IMR-90 (cell line): ENCODE results near the gene ERP27. TPM values are rescaled to one million over a fixed set of nuclear protein-coding genes. Genes with fewer than 3 reads are reported as not detected.

ENCODE experiments used
- ATAC-seq: fragments of 200-7000 bp; cut with Tn5 transposase; 2 replicates; pipeline ENCODE4 v1.9.1; 2020; ENCODE audit warnings: low read depth, mild to moderate bottlenecking, moderate library complexity
- BruUV-seq: library from RNA; stranded (reverse); fragments of 400-500 nt; replicated peaks from 2 replicates; lab custom pipeline; 2021; lab: Mats Ljungman, UMichigan
- CTCF ChIA-PET: fragments of 300-600 bp; formaldehyde crosslinking; extraction: SDS; loops from one replicate; lab custom pipeline; 2021; ENCODE audit warnings: antibody characterized with exemption; lab: Yijun Ruan, JAX
- POLR2A ChIA-PET: fragments of 300-600 bp; sonication (Branson Sonifier 250); formaldehyde crosslinking; loops from one replicate; lab custom pipeline; 2022; ENCODE audit warnings: antibody characterized with exemption; ENCODE audit not compliant: unreplicated experiment; lab: Charles Lee
- DNase-seq: peaks from one replicate; pipeline ENCODE4 v3.0.0; 2013
- H2AFZ ChIP-seq: replicated peaks from 2 replicates; pipeline ENCODE3; 2013; ENCODE audit warnings: low read length, mild to moderate bottlenecking; ENCODE audit not compliant: poor library complexity
- H2AK5ac ChIP-seq: 2 replicates; pipeline ENCODE4 v1.6.1; 2013; ENCODE audit warnings: low read depth, low read length, inconsistent platforms
- H2AK9ac ChIP-seq: replicated peaks from 2 replicates; pipeline ENCODE3; 2013; ENCODE audit warnings: mild to moderate bottlenecking, low read depth, low read length, moderate library complexity; ENCODE audit not compliant: poor library complexity
- H2BK120ac ChIP-seq: 2 replicates; pipeline ENCODE4 v1.6.1; 2013; ENCODE audit warnings: low read depth, low read length, inconsistent platforms
- H2BK15ac ChIP-seq: 3 replicates; pipeline ENCODE4 v1.6.1; 2013; ENCODE audit warnings: low read depth, low read length, inconsistent platforms
- H2BK20ac ChIP-seq: 2 replicates; pipeline ENCODE4 v1.6.1; 2013; ENCODE audit warnings: low read depth, mild to moderate bottlenecking, inconsistent platforms, low read length, moderate library complexity
- H2BK5ac ChIP-seq: 2 replicates; pipeline ENCODE4 v1.6.1; 2013; ENCODE audit warnings: mild to moderate bottlenecking, low read depth, low read length, inconsistent platforms; ENCODE audit not compliant: poor library complexity, severe bottlenecking
- H3K14ac ChIP-seq: replicated peaks from 2 replicates; pipeline ENCODE4 v1.6.1; 2013; ENCODE audit warnings: low read depth, low read length, inconsistent platforms
- H3K18ac ChIP-seq: 2 replicates; pipeline ENCODE4 v1.6.1; 2013; ENCODE audit warnings: low read depth, low read length, control low read depth
- H3K23ac ChIP-seq: 2 replicates; pipeline ENCODE4 v1.6.1; 2013; ENCODE audit warnings: low read depth, low read length, inconsistent platforms
- H3K27ac ChIP-seq: 2 replicates; pipeline ENCODE4 v1.5.1; 2013; ENCODE audit warnings: mild to moderate bottlenecking, control low read depth, low read length; ENCODE audit not compliant: insufficient read depth
- H3K27me3 ChIP-seq: 2 replicates; pipeline ENCODE4 v1.6.1; 2013; ENCODE audit warnings: low read length; ENCODE audit not compliant: control insufficient read depth, insufficient read depth
- H3K36me3 ChIP-seq: 2 replicates; pipeline ENCODE4 v1.6.1; 2013; ENCODE audit warnings: low read length, mixed read lengths; ENCODE audit not compliant: control insufficient read depth, insufficient read depth
- H3K4ac ChIP-seq: 2 replicates; pipeline ENCODE4 v1.6.1; 2013; ENCODE audit warnings: low read depth, low read length, inconsistent platforms
- H3K4me1 ChIP-seq: 2 replicates; pipeline ENCODE4 v1.6.1; 2013; ENCODE audit warnings: low read length, mixed read lengths; ENCODE audit not compliant: control insufficient read depth, insufficient read depth
- H3K4me2 ChIP-seq: 2 replicates; pipeline ENCODE4 v1.6.1; 2013; ENCODE audit warnings: low read depth, mild to moderate bottlenecking, control low read depth, low read length, moderate library complexity
- H3K4me3 ChIP-seq: 2 replicates; pipeline ENCODE4 v1.5.1; 2013; ENCODE audit warnings: low read depth, mild to moderate bottlenecking, control low read depth, low read length, moderate library complexity; ENCODE audit not compliant: insufficient read depth
- H3K56ac ChIP-seq: 2 replicates; pipeline ENCODE4 v1.6.1; 2013; ENCODE audit warnings: low read length, inconsistent platforms; ENCODE audit not compliant: insufficient read depth; ENCODE audit errors: extremely low read depth
- H3K79me1 ChIP-seq, 2 experiments: 2 replicates each; pipeline ENCODE4 v1.6.1; 2013; ENCODE audit warnings: low read length in 2 of 2, inconsistent platforms in 1 of 2, low read depth in 1 of 2
- H3K9ac ChIP-seq: 2 replicates; pipeline ENCODE4 v1.6.1; 2013; ENCODE audit warnings: low read depth, low read length, control low read depth
- H3K9me1 ChIP-seq: 2 replicates; pipeline ENCODE4 v1.6.1; 2013; ENCODE audit warnings: low read length, inconsistent platforms; ENCODE audit not compliant: insufficient read depth
- H3K9me3 ChIP-seq: 2 replicates; pipeline ENCODE4 v1.6.1; 2013; ENCODE audit warnings: low read length; ENCODE audit not compliant: control insufficient read depth, insufficient read depth
- H4K20me1 ChIP-seq: 2 replicates; pipeline ENCODE4 v1.6.1; 2013; ENCODE audit warnings: low read length, inconsistent platforms; ENCODE audit not compliant: insufficient read depth
- H4K5ac ChIP-seq: 2 replicates; pipeline ENCODE4 v1.6.1; 2013; ENCODE audit warnings: mild to moderate bottlenecking, low read depth, low read length, control low read depth
- H4K8ac ChIP-seq, 2 experiments: 2 replicates each; pipeline ENCODE4 v1.6.1; 2013; ENCODE audit warnings: low read depth in 2 of 2, low read length in 2 of 2, control low read depth in 1 of 2, inconsistent platforms in 1 of 2
- H4K91ac ChIP-seq: 2 replicates; pipeline ENCODE4 v1.6.1; 2013; ENCODE audit warnings: low read depth, low read length, inconsistent platforms; ENCODE audit not compliant: insufficient read depth
- BHLHE40 ChIP-seq: fragments of 150-350 bp; IDR thresholded peaks from 2 replicates; pipeline ENCODE4 v1.6.1; 2016; ENCODE audit warnings: mild to moderate bottlenecking, low read depth, low read length
- FOS ChIP-seq: fragments of 150-350 bp; IDR thresholded peaks from 2 replicates; pipeline ENCODE4 v1.6.1; 2016; ENCODE audit warnings: low read depth, low read length
- MAZ ChIP-seq: IDR thresholded peaks from 2 replicates; pipeline ENCODE4 v1.6.1; 2012; ENCODE audit warnings: low read depth, mild to moderate bottlenecking, low read length, improper control_type of control experiment, moderate library complexity, borderline replicate concordance
- MXI1 ChIP-seq: IDR thresholded peaks from 2 replicates; pipeline ENCODE4 v1.6.1; 2012; ENCODE audit warnings: low read depth, mild to moderate bottlenecking, low read length, moderate library complexity, borderline replicate concordance
- NFE2L2 ChIP-seq: fragments of 150-350 bp; IDR thresholded peaks from 2 replicates; pipeline ENCODE4 v1.6.1; 2016; ENCODE audit warnings: low read depth, mild to moderate bottlenecking, low read length
- POLR2A ChIP-seq: IDR thresholded peaks from 2 replicates; pipeline ENCODE4 v1.6.1; 2012; ENCODE audit warnings: mild to moderate bottlenecking, low read depth, low read length
- RAD21 ChIP-seq: IDR thresholded peaks from 2 replicates; pipeline ENCODE4 v1.6.1; 2012; ENCODE audit warnings: low read length, improper control_type of control experiment
- RCOR1 ChIP-seq: IDR thresholded peaks from 2 replicates; pipeline ENCODE4 v1.6.1; 2012; ENCODE audit warnings: mild to moderate bottlenecking, low read length, improper control_type of control experiment; ENCODE audit not compliant: insufficient replicate concordance
- SMC3 ChIP-seq: fragments of 150-350 bp; IDR thresholded peaks from 2 replicates; pipeline ENCODE4 v1.6.1; 2016; ENCODE audit warnings: low read depth, mild to moderate bottlenecking, antibody characterized with exemption, low read length, moderate library complexity
- WGBS, 2 experiments: methylation state at CpG; one replicate each; pipeline versions ENCODE4 v1.1.5 to v1.1.7; 2013; ENCODE audit warnings: missing lambda C conversion rate in 2 of 2; ENCODE audit not compliant: insufficient read length in 1 of 2; ENCODE audit errors: extremely low coverage in 2 of 2; 5-methylcytosine and 5-hydroxymethylcytosine counted together
- dilution Hi-C: fragments of 300-500 bp; cut with HindIII; formaldehyde crosslinking; loops from one replicate; pipeline ENCODE4 v1.14.3; 2018; ENCODE audit warnings: low sequenced_read_pairs; ENCODE audit not compliant: unreplicated experiment
- in situ Hi-C: fragments of 300-500 bp; cut with MboI; formaldehyde crosslinking; loops from 3 replicates; pipeline ENCODE4 v1.14.3; 2019; ENCODE audit warnings: low sequenced_read_pairs, inconsistent platforms, mixed read lengths
- intact Hi-C: fragments of 100-400 bp; cut with micrococcal nuclease; formaldehyde crosslinking; loops from 2 replicates; pipeline ENCODE4 v1.10.0; 2022
- polyA plus RNA-seq, 3 experiments: library from polyadenylated mRNA; depleted of rRNA; stranded (reverse); fragments of >200 nt; gene quantifications; 2 replicates each; pipeline ENCODE4 v1.2.3, GENCODE V29; 2012; ENCODE audit warnings: low replicate concordance in 1 of 3
- total RNA-seq: library from RNA; depleted of rRNA; stranded (reverse); fragments of >200 nt; gene quantifications from 2 replicates; pipeline ENCODE4 v1.2.3, GENCODE V29; 2012
- TF ChIP-seq, protein P1 (sequence below): fragments of 150-350 bp; IDR thresholded peaks from 2 replicates; pipeline ENCODE4 v1.6.1; 2017; ENCODE audit warnings: mild to moderate bottlenecking, antibody characterized with exemption, low read length, low read depth
- TF ChIP-seq, protein P2 (sequence below): conservative IDR thresholded peaks from 2 replicates; pipeline ENCODE4 v1.5.1; 2012; ENCODE audit warnings: mild to moderate bottlenecking, low read depth, low read length, improper control_type of control experiment
- TF ChIP-seq, protein P3 (sequence below): fragments of 150-350 bp; IDR thresholded peaks from 2 replicates; pipeline ENCODE4 v1.6.1; 2016; ENCODE audit warnings: low read depth, mild to moderate bottlenecking, low read length, moderate library complexity, borderline replicate concordance

Gene ERP27
- total and polyA plus RNA-seq, 2 of the 4 experiments (the other 2 are of a cell fraction), result not detected

DNA sequence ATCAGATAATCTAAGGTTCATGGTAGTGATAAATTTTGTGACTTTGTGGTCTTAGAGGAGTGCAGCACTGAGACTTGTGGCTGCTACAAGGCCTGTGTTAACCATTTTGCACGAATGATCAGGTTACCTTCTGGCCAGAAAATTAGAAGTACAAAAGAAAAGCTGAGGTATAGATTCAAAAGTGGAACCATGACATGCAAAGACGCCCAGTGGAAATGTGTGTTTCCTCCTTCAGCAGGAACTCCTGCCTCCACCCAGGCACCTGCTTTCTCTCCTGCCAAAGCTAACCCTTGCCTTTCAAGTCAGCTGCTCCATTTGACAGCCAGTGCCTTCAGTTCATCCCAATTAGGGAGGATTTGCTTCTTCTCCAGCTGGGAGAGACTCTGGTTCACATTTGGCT, 44.7 kb upstream of the ERP27 start:
- CTCF ChIA-PET, result no interaction called here
- H3K18ac ChIP-seq, result no peak overlapping the region; the same call in 1 of the 2 replicates
- no peaks in the 10 kb centered on the region for H3K36me3 ChIP-seq
- peak overlapping the region; percentile 60 for H2BK5ac ChIP-seq
- H2AFZ ChIP-seq, result no peak overlapping the region
- intact Hi-C loops, result no loop called here
- no peak overlapping the region for H3K4me2 ChIP-seq
- H4K8ac ChIP-seq, result no peak overlapping the region
- peaks cover 2% of the 10 kb centered on the region; the same call in 1 of the 2 replicates for H3K4me1 ChIP-seq
- dilution Hi-C loops, result no loop called here
- no peak overlapping the region for H3K23ac ChIP-seq
- TF ChIP-seq, protein P1, sequence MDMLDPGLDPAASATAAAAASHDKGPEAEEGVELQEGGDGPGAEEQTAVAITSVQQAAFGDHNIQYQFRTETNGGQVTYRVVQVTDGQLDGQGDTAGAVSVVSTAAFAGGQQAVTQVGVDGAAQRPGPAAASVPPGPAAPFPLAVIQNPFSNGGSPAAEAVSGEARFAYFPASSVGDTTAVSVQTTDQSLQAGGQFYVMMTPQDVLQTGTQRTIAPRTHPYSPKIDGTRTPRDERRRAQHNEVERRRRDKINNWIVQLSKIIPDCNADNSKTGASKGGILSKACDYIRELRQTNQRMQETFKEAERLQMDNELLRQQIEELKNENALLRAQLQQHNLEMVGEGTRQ, result no peak
- no peak for TF ChIP-seq MAZ
- TF ChIP-seq, protein P2, sequence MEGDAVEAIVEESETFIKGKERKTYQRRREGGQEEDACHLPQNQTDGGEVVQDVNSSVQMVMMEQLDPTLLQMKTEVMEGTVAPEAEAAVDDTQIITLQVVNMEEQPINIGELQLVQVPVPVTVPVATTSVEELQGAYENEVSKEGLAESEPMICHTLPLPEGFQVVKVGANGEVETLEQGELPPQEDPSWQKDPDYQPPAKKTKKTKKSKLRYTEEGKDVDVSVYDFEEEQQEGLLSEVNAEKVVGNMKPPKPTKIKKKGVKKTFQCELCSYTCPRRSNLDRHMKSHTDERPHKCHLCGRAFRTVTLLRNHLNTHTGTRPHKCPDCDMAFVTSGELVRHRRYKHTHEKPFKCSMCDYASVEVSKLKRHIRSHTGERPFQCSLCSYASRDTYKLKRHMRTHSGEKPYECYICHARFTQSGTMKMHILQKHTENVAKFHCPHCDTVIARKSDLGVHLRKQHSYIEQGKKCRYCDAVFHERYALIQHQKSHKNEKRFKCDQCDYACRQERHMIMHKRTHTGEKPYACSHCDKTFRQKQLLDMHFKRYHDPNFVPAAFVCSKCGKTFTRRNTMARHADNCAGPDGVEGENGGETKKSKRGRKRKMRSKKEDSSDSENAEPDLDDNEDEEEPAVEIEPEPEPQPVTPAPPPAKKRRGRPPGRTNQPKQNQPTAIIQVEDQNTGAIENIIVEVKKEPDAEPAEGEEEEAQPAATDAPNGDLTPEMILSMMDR, result no peak
- TF ChIP-seq MXI1, result no peak
- no peak for TF ChIP-seq NFE2L2
- no peak for TF ChIP-seq BHLHE40
- no peak for TF ChIP-seq SMC3
- no peak for TF ChIP-seq RAD21
- no peak for TF ChIP-seq RCOR1
- TF ChIP-seq FOS, result no peak
- TF ChIP-seq, protein P3, sequence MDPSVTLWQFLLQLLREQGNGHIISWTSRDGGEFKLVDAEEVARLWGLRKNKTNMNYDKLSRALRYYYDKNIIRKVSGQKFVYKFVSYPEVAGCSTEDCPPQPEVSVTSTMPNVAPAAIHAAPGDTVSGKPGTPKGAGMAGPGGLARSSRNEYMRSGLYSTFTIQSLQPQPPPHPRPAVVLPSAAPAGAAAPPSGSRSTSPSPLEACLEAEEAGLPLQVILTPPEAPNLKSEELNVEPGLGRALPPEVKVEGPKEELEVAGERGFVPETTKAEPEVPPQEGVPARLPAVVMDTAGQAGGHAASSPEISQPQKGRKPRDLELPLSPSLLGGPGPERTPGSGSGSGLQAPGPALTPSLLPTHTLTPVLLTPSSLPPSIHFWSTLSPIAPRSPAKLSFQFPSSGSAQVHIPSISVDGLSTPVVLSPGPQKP, result no peak
- no peak for TF ChIP-seq POLR2A
- H3K4me3 ChIP-seq, result no peak overlapping the region
- no peak overlapping the region for H3K56ac ChIP-seq
- no peak overlapping the region for H2AK5ac ChIP-seq
- no peak overlapping the region for H2BK120ac ChIP-seq
- no peak overlapping the region for H3K9ac ChIP-seq
- POLR2A ChIA-PET, result no interaction called here
- no peaks in the 10 kb centered on the region for H3K9me3 ChIP-seq
- no peak overlapping the region for H2AK9ac ChIP-seq
- no peak overlapping the region for H3K14ac ChIP-seq
- H3K9me1 ChIP-seq, result no peaks in the 10 kb centered on the region
- in situ Hi-C loops, result loop anchor here (25.0 kb wide), 1 partner anchor 746 kb away; no protein-coding TSS in a partner anchor
- no peak overlapping the region for H3K4ac ChIP-seq
- no peak overlapping the region for H2BK15ac ChIP-seq
- peak overlapping the region; percentile 69; the same call in 1 of the 2 replicates for H3K27ac ChIP-seq
- no peak overlapping the region for H4K91ac ChIP-seq
- H3K27me3 ChIP-seq, result peaks cover 3% of the 10 kb centered on the region; the same call in 1 of the 2 replicates
- DNase-seq (no peak), ATAC-seq (no peak)
- WGBS, 2 experiments, result no CpG with 5 or more reads among the region's 2 CpGs
- peak overlapping the region; percentile 49 for H4K5ac ChIP-seq
- H4K20me1 ChIP-seq, result no peaks in the 10 kb centered on the region
- H3K79me1 ChIP-seq, result no peaks in the 10 kb centered on the region
- no peak overlapping the region for H2BK20ac ChIP-seq
- no TSS peak for BruUV-seq
